K562 (cell line): ENCODE data around the gene METTL15. TPM values are rescaled to one million over a fixed set of nuclear protein-coding genes. Genes with fewer than 3 reads are reported as not detected.

Experiments used
- FIP1L1 ChIP-seq: fragments of 200-400 bp; formaldehyde crosslinking; IDR thresholded peaks from 2 replicates; pipeline ENCODE4 v1.6.1; 2018; ENCODE audit warnings: mild to moderate bottlenecking, low read depth, low read length; ENCODE audit not compliant: poor library complexity, severe bottlenecking
- FOXM1 ChIP-seq, 2 experiments: fragments of 450-650 bp in 1 of 2; sonication (generic) in 1 of 2; formaldehyde crosslinking in 1 of 2; IDR thresholded peaks; 2 replicates each; pipeline versions ENCODE4 v1.6.1 to v1.9.0; 2017 to 2022; ENCODE audit warnings: low read depth in 2 of 2, mild to moderate bottlenecking in 2 of 2, missing genetic modification reagents in 1 of 2, moderate library complexity in 1 of 2
- IRF2 ChIP-seq: sonication (generic); formaldehyde crosslinking; IDR thresholded peaks from 2 replicates; pipeline ENCODE4 v1.8.1; 2022; ENCODE audit warnings: mild to moderate bottlenecking, missing genetic modification reagents
- NFIC ChIP-seq: fragments of 450-650 bp; IDR thresholded peaks from 2 replicates; pipeline ENCODE4 v1.6.1; 2017; ENCODE audit warnings: mild to moderate bottlenecking, inconsistent platforms
- TCF7 ChIP-seq: sonication (generic); IDR thresholded peaks from 2 replicates; pipeline ENCODE4 v1.6.1; 2016; ENCODE audit warnings: antibody characterized with exemption, borderline replicate concordance
- ZNF146 ChIP-seq: IDR thresholded peaks from one replicate; pipeline ENCODE4 v1.6.1; 2018; ENCODE audit warnings: missing compliant biosample characterization; ENCODE audit not compliant: unreplicated experiment
- ZNF324 ChIP-seq: fragments of 250-450 bp; sonication (Bioruptor Pico); IDR thresholded peaks from 2 replicates; pipeline ENCODE4 v1.4.0; 2020; ENCODE audit warnings: mild to moderate bottlenecking
- polyA plus RNA-seq, 8 experiments: library from polyadenylated mRNA; depleted of rRNA in 4 of 8; stranded (reverse) in 5 of 8; unstranded in 3 of 8; fragments of >200 nt; fragmentation: Nextera tagmentation in 2 of 8; fragmentation: Illumina TruSeq in 1 of 8; extraction: Ambion mirVana in 2 of 8; extraction: Trizol in 1 of 8; gene quantifications; 2 replicates each; pipeline versions ENCODE4 v1.2.1 to v1.2.3, GENCODE V29; 2011 to 2014; ENCODE audit warnings: inconsistent platforms in 1 of 8, missing spikeins in 1 of 8
- total RNA-seq, 7 experiments: library from RNA; depleted of rRNA in 6 of 7; stranded (reverse); fragments of >200 nt in 6 of 7; fragmentation: Illumina TruSeq in 2 of 7; extraction: Trizol in 2 of 7; gene quantifications; 2 replicates each; pipeline versions ENCODE4 v1.2.1 to v1.2.3, GENCODE V29; 2011 to 2021; ENCODE audit warnings: low replicate concordance in 1 of 7
- TF ChIP-seq, protein P1 (sequence below): fragments of 250-450 bp; sonication (Bioruptor Pico); IDR thresholded peaks from 2 replicates; pipeline ENCODE4 v1.5.0; 2021; ENCODE audit warnings: mild to moderate bottlenecking, moderate library complexity
- TF ChIP-seq, protein P2 (sequence below): fragments of 450-650 bp; formaldehyde crosslinking; IDR thresholded peaks from 2 replicates; pipeline ENCODE4 v1.4.0; 2022; ENCODE audit warnings: missing genetic modification characterization
- TF ChIP-seq, protein P3 (sequence below): fragments of 250-450 bp; sonication (Bioruptor Pico); IDR thresholded peaks from 2 replicates; pipeline ENCODE4 v1.4.0; 2020; ENCODE audit warnings: mild to moderate bottlenecking

The METTL15 gene
- total and polyA plus RNA-seq, 9 of the 15 experiments (the other 6 are each of a cell fraction or from before 2014, with no cell fraction given): 10.7 to 21.7 (median 15.9) TPM

- TF ChIP-seq, protein P1, sequence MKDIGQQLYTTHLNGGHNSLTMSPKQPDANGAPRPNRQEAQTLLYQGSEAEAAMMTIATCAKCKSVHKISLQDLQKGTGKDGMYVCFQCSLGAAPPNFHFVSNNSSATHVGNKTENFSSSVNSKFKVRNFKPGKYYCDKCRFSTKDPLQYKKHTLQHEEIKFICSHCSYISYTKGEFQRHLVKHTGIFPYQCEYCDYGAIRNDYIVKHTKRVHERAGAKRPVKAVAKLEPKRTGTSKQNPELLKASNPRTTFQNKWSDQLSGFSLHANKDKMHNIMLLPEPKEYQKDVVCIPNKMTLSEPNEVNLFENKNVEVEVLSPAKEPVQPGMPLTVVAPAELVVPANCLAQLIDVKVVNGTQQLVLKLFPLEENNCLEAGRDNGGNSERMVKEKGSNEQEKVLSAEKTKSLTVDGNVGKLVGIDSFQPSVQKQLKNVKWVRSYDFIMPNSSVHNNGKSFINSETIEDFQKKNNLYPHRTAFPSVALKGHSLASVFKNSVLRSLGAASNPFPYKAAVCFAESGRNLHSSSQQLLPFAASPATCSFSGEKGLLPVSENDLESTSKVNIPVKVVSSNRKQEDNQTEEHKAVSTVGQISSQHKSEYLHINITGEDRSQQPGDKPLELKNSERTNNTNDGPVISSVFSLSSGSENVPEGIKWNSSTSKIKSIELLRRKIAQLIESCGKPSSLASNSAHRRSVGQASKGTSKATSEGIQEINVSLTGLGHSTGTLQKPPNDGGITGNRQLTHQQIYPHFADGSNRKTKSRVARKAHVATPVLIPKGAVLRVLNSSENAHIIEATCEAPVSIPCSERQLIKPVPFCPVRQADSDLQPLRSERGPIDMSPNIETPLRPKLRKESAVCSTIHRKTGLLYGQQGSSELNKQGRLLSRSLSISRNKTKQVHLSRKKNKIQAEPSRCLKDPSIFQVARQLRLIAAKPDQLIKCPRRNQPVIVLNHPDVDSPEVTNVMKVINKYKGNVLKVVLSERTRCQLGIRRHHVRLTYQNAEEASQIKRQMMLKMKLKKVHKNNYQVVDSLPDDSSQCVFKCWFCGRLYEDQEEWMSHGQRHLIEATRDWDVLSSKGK (CRISPR knock-in tag): no peak
- TF ChIP-seq NFIC: no peak
- TF ChIP-seq, protein P2, sequence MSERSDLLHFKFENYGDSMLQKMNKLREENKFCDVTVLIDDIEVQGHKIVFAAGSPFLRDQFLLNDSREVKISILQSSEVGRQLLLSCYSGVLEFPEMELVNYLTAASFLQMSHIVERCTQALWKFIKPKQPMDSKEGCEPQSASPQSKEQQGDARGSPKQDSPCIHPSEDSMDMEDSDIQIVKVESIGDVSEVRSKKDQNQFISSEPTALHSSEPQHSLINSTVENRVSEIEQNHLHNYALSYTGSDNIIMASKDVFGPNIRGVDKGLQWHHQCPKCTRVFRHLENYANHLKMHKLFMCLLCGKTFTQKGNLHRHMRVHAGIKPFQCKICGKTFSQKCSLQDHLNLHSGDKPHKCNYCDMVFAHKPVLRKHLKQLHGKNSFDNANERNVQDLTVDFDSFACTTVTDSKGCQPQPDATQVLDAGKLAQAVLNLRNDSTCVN (CRISPR knock-in tag): no peak
- no peak for TF ChIP-seq IRF2
- no peak for TF ChIP-seq TCF7
- no peak for TF ChIP-seq FOXM1 (IDR thresholded peaks at IDR 0.05; ENCODE audit: low read depth)
- TF ChIP-seq FOXM1 (CRISPR knock-in tag; IDR thresholded peaks at IDR 0.05; ENCODE audit: low read depth): no peak
- no peak for TF ChIP-seq ZNF324 (CRISPR knock-in tag)
- TF ChIP-seq, protein P3, sequence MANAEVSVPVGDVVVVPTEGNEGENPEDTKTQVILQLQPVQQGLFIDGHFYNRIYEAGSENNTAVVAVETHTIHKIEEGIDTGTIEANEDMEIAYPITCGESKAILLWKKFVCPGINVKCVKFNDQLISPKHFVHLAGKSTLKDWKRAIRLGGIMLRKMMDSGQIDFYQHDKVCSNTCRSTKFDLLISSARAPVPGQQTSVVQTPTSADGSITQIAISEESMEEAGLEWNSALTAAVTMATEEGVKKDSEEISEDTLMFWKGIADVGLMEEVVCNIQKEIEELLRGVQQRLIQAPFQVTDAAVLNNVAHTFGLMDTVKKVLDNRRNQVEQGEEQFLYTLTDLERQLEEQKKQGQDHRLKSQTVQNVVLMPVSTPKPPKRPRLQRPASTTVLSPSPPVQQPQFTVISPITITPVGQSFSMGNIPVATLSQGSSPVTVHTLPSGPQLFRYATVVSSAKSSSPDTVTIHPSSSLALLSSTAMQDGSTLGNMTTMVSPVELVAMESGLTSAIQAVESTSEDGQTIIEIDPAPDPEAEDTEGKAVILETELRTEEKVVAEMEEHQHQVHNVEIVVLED (CRISPR knock-in tag): no peak
- no peak for TF ChIP-seq ZNF146 (CRISPR knock-in tag)
- TF ChIP-seq FIP1L1: no peak
- TF ChIP-seq, all 486 proteins: peak for 0
Measured at GRCh38 chr11:28268925-28269324, 160.7 kb downstream of the METTL15 start (continued).
